Glomerular visceral epithelial cell (primary cell): ENCODE results near the gene NR2F2.

Experiments
- DNase-seq: peaks from one replicate; pipeline ENCODE4 v3.0.0-alpha.2; 2016; ENCODE audit errors: extremely low spot score

NR2F2 gene

DNA sequence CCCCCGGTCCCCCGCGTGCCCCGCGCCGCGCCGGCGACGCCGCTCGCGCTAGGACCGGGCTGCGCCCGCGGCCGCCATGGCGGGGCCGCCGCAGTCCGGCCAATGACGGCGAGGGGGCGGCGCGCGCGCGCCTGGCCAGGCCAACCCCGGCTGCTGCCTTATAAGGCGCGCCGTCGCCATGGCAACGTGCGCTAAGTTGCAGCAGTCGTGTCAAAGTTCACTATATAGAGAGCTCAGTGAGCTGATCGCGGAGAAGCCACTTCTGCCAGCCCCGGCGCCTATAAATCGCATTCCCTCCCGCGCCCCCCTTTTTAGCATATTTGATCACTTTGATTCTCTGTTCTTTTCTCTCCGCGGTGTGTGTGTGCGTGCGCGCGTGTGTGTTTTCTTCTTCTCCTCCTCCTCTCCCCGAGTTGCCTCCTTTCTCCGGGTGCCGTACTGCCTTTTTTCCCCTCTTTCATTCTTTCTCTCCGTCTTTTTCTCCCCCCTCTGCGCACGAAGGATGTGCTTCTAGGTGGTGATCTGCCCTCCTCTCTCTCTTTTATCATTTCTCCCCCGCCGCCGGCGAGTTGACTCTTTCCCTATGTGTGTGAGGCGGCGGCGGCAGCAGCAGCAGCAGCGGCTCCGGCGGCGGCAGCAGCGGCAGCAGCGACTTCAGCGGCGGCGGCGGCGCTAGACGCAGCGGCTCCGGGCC is at the start of gene NR2F2:
TSS of gene NR2F2 (plus strand) at position 251 of the 694 bp plus-strand sequence. CDS start 1,406 bp downstream, outside the sequence.
- DNase-seq, result peak; percentile 99

GRCh38 chr15:96285305-96285704 is 45.2 kb upstream of the NR2F2 start:
- DNase-seq, result peak; percentile 95

DNA sequence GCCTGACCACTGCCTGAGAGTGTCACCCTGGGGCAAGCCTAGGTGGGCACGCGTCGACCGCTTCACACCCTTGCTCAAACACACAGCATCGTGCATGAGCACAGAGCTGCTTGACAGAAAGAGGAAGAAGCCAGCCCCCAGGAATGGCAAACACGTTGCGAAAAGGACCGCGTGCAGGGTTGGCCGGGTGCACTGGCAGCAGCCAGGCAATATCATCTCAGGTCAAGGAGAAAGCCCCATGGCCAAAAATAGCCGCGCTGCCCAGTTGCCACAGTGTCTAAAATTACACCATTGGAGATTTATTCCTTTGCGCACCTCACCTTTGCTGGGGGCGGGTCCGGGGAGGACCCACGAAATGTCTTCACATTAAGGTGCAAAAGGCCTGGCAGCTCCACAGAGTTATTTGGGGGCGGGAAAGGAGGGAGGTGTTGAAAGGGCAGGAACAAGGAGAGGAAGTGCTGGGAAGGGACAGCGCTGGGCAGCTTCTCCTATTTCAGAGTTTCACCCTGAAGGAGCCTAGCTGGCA is 44.7 kb upstream of the NR2F2 start:
- no peak for DNase-seq

- no peak for DNase-seq
Observed at GRCh38 chr15:96290679-96291078, 39.8 kb upstream of the NR2F2 start.

DNA sequence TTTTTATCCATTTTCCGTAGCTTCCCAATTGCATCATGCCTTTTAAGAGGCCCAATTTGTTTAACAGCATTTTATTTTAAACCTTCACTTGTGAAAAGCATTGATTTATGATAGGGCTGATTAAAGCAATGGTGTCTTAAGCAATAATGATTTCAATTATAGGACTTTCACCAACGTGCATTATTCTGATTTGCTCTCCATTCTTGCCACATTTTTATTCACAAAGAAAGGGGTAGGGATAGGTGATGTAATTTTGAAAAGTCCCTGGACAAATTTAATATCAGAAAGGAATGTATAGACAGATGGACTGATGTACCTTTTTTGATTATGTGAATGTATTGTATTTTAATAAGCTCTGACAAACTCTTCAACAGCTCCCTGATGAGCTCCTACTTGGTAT is 37.9 kb upstream of the NR2F2 start:
- DNase-seq, result no peak

DNA sequence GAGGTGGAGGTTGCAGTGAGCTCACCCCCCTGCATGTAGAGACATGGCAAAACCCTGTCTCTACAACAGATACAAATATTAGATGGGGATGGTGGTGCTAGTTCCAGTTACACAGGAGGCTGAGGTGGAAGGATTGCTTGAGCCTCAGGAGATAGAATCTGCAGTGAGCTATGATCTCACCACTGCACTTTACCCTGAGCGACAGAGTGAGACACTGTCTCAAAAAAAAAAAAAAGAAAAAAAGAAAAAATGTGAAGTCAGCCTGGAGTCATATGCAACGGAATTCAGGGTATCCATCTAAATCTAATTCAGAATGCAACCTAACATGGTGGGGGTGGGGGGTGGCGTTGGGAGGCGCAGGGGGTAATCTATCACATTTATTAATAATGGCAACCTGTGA is 37.1 kb upstream of the NR2F2 start:
- no peak for DNase-seq

DNA sequence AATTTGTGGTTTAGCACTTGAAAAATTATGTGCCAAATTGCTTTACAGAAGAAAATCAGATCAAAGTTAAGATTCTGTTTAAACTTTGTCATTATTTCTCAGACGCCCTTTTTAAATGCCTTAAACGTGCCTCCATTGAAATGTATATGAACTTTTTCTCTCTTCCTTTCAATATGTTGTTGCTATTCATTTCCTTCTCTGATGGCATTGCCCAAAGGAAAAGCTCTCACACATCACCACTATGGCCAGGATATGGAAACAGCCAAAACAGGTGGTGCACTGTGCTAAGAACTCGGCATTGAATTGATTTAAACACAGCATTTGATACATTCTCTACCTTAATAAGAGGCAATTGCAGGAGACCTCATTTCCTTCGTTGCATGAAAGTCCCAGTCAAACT is 35.7 kb upstream of the NR2F2 start:
- DNase-seq, result no peak

DNA sequence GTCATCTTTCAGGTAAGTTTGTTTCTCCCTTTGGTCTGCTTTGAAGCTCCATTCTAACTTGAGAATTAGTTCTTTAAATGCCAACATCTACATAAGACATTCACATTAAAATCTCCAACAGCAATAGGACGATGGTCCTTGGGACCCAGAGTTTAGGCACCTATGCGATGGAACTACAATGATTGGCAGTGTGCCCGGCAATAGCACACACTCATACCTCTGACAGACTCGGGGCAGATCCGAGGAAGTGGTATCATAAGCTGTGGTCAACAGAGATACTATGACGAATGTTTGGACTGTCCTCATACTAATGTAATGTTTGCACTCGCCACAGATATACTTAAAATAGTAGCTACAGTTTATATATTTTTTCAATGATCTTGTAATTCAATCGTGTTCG is 34.2 kb upstream of the NR2F2 start:
- peak; percentile 80 for DNase-seq

DNA sequence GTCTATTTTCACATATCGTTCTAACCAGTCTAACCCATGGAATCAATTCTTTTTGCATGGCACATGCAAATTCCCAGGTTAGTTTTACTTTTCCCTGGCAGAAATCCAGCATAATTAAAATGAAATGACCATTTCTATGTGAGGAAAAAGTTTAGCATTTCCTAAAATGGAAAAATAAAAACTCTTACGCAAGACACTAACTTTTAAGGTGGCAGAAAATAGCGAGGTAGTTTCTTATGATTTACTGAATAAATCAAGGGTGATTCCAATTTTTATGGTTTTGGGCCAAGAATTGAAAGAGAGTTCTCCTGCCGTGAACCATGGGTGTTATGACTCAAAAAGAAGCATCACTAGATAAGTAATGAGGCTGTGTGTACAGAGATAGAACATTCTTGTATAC is 32.7 kb upstream of the NR2F2 start:
- DNase-seq, result no peak

DNA sequence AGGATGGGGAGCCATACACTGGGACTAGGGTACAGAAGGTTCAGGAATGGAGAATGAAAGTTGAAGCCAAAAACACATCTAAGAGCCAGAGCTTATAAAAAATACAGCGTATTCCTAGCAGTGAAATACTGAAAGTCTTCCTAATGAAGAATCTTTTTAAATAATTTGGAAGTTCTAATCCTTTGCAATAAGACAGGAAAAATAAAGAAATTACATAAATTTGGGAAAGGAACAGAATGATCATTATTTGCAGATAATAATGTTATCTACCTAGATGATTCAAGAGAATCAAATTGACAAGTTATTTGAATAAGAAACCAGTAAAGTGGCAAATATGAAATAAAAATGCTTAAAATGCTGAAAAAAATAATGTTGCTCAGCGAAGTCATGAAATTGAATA is 32.3 kb upstream of the NR2F2 start:
- no peak for DNase-seq

- no peak for DNase-seq
Observed at GRCh38 chr15:96300836-96301235, 29.7 kb upstream of the NR2F2 start.

DNA sequence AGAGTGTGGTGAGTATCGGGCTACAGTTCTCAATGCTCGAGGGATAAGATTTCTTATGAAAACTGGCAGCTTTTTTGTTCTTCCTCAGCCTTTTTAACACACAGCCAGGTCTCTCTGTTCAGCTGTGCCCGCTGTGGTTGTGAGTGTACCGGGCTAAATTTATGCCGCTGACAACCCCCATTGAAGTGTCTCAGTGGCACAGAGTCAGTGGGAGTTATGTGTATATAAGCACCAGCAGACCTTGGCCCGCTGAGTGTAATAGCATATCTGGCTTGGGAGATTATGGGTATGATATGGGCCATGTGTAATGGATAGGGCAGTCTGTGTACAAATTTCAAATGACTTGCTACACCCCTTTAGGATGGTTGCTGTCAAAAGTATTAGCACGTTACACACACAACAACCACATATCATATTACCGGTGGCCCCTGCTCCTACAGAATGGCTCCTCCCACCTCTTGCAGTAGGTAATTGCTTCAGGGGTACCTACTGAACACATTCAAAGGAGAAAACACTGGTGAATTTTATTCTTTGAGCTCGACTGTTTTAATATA is 26.9 kb upstream of the NR2F2 start:
- DNase-seq, result no peak

GRCh38 chr15:96304839-96305238 is 25.7 kb upstream of the NR2F2 start:
- DNase-seq, result no peak

GRCh38 chr15:96306321-96306720 is 24.2 kb upstream of the NR2F2 start:
- DNase-seq, result no peak

DNA sequence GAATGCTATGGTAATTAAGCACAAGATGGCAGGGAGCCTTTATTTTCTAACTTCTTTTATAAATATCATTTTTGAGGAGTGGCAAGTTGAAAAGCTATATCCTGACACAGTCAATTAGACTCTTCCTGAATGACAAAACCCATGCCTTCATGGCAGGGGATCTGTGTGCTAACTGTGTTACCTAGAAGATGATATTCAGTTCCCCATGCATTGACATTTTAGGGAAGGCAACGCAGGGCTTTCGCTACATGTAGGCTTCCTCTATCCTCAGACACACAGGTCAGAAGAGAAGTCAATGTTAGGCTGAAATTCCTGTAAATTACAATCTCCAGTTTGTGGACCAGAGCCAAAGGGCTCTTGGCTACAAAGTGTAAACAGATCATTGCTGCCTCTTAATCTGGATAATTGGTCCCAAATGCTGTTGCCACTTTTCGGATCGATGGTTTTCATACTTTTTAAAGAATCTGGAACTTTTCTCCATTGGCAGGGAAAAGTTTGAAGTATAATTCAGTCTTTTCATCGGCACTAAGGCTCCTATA is 22.6 kb upstream of the NR2F2 start:
- DNase-seq, result no peak

GRCh38 chr15:96309143-96309660 is 21.3 kb upstream of the NR2F2 start:
- no peak for DNase-seq

DNA sequence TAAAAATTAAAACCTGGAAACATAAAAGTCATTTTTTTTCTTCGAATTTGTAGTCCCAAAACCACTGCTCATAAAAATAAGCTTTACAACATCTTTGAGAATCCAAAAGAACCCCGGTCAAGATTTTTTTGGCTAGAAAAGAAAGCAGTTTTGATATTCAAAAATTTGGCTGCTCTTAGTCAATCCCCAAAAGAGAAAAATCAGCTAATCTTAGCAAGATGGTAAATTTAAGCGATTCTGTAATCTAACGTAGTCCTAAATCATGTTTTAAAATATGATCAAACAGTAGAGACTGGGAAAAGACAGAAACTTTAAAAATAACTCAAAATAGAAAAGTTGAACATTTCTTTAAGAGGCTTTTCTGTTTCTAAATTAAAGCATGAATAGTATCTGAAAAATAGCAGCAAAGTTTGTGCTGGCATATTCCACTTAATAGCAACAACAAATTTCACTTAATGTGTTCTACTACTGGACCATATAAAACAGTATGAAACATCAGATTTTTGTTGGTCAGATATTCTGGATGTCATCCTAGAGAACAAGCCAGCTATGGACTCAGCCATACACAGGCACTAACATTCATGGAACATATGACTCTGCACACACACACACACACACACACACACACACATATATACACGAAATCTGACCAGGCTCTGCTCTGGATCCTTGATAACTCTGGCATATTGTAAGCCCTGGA is 19.1 kb upstream of the NR2F2 start:
- no peak for DNase-seq

DNA sequence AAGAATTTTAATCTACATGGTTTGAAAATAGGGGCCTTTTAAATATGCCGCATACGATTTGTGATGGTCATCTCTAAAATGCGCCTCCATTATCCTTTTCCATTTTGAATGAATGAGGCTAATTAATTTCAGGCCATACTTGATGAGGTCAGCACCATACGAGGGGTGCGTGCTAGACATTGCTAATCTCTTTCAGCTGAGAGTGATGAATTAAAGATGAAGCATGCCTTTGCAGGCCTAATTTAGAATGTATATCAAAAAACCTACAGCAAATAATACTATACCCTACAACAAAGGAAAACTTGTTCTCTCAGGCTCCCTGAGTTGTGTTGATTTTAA is 18.6 kb upstream of the NR2F2 start:
- no peak for DNase-seq

- peak; percentile 27 for DNase-seq
Observed at GRCh38 chr15:96312641-96313335, 17.7 kb upstream of the NR2F2 start.

DNA sequence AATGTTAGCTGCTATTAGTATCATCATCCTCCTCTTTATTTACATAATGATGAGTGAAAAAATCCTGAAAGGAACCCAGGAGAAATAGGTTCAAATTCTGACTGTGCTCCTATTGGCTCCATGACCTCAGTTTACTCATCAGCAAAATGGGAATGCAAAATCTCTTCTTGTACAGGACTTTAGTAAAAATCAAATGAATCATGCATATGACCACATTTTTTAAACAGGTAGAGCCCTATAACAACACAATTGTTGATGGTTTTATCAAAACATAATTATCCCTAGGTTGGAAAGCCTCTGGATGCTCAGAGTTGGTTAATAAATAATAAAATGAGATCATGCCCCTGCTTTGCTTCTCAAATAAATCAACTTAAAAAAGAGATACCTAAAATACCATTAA is 16.0 kb upstream of the NR2F2 start:
- no peak for DNase-seq

DNA sequence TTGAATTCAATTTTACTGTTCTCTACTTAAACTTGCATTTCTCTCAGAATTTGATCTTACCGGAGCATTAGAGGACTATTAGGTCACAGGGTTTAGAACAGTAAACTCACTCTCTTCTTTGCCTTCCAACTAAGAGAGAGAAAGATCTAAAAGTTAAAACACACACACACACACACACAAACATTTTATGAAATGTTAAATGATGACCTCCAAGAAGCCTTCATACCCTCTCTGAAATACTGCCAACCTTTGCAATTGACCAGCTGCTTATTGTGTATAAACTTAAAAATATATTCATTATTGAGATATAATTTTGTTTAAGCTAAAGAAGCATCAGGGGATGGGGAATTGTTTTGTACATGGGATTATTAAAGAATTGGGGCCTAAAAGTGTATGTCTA is 15.5 kb upstream of the NR2F2 start:
- no peak for DNase-seq
